ENCODE data around the gene ARL2BP.
A peak's percentile ranks its signal among the peaks of the same experiment; 100 is the strongest.

ARL2BP gene

DNA sequence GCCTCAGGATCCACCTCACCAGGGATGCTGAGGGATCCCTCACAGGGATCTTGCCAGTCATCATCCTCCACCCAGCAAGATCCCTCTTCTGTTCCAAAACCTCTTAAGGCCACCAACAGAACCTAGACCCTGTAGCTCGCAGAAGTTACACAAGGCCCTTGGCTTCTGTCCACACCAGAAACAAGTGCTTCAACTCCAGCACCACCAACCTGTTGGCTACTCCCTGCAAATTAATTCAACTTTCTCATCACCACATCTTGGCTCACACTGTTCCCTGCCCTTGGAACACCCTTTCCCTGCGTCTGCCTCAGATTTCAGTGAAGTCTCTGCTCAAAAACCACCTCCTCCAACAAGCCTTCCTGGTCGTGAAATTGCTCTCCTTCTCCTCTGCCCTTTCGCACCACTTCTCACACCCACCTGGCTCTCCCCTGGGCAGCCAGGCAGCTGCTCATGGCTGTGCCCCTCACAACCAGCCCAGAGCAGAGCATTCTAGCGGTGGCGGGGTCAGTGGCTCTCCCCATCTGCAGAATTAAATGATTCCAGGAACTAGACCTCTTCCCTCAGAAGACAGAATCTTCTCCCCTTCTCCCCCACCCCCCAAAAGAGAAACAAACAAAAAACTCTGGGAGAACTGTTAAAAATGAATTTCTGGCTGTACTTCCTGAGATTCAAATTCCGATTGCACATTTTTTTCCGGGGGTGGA lies 37.6 kb downstream of the ARL2BP start:
- no peak for DNase-seq

DNA sequence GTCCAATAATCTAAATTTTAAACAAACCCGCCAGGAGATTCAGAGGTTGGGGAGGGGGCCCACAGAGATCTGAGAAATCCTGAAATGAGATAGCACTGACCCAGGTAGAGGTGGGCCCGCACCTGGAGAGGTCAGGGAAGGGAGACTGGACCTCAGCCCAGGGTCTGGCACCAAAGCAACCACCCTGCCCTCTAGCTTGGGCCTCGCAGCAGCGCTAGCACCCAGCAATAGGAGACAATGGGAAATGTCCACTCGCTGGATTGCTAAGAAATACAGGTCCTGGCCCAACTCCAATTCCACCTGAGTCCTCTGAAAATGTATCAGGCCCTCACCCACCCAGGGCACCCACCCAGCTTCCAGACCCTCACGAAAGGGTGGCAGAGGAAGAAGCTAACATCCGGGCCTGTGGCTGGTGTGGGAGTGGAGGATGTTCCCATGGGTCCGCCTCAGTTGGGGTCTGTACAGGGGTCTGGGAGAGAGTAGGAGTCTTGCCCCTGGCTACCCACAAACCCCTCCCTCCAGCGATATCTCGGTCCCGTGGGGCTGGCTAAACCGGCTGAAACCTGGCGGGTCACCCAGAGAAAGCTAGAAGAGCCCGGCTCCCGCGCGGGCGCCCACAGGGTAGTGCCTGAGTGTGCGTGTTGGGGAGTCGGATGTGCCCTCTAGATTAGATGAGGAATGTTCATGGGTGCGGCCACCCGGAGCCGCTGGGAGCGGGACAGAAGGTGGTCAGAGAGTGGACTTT lies 38.3 kb downstream of the ARL2BP start:
- peak in 5 of 51 donors; percentile 33 to 68 (median 41) for DNase-seq

DNA sequence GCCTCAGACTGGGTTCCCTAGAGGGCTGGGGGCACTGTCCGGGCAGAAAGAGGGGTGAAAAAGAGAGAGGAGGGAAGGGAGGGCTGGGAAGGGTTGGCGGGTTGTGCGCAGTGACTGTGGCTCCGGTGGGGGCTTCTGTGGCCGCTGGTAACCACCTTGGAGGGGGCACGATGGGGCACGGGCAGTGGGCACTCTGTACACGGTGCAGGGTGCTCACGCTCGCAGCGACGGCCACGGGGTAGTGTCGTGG lies 38.8 kb downstream of the ARL2BP start:
- no peak for DNase-seq

DNA sequence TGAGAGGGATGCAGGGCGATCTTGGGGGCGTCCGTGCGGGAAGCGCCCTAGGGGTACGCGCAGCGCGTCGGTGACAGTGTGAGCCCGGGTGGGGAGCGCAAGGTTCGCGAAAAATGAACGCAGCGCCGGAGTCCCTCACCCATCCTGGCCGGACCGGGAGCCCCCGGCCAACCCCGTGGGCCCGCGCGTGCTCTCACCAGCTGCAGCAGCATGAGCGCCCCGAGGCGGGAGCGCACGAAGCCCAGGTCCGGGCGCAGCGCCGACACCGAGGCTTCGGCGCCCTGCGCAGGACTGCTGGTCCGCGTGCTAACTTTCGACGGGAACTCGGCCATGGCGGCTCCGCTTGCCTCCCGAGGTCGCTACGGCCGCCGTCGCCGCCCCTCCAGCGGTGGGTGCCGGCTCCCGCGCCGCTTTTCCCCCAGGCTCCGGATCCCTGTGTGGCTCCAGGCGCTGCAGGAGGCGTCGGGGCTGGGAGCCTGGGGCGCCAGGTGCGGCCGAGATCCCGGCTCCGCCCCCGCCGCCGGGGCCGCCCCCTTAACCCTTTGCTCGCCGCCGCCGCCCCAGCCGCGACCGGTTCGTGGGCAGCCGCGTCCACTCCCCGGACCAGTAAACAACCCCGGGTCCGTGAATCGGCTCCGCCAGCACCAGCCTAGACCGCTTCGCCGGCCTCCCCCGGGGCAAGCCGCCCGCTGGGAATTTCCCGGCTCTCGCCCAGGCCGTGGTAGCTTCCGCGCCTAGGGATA lies 39.3 kb downstream of the ARL2BP start, which contains the start of gene PLLP:
Gene PLLP, minus strand, starts transcription at position 464 of the 743 bp plus-strand sequence. Its CDS starts 132 bp downstream, at position 332.
- DNase-seq: peak in 34 of 51 donors; percentile 22 to 83 (median 51)

DNA sequence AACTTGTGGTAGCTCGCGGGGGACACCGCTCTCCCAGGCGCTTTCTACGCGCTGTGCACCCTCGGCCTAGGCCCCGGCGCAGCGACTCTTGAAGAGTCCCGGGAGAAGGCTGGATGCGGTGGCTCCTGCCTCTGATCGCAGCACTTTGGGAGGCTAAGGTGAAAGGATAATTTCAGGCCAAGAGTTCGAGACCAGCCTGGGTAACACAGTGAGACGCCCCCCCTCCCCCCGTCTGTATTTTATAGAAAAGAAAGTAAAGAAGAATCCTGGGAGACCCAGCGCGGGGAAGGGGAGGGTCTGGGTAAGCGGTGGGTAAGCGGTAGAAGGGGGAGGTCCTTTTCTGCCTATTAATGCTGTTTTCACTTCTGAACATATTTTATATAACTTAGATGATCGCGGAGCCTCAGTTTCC lies 39.9 kb downstream of the ARL2BP start:
- no peak for DNase-seq

DNA sequence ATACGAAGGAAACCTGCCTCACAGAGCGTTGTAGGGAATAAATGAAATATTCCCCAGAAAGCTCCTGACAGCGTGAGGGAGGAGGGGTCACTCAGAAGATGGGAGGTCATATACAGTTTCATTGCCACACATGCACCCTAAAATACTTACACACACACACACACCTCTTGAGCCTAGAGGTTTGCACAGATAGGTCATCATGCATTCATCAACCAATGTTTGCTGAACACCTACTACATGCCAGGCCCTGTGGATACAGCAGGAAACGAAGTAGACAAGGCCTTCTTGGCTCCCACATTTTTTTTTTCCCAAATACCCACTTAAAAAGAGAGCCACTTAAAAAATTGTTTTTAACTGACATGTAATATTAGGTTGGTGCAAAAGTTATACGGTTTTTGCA lies 40.3 kb downstream of the ARL2BP start:
- DNase-seq: no peak

DNA sequence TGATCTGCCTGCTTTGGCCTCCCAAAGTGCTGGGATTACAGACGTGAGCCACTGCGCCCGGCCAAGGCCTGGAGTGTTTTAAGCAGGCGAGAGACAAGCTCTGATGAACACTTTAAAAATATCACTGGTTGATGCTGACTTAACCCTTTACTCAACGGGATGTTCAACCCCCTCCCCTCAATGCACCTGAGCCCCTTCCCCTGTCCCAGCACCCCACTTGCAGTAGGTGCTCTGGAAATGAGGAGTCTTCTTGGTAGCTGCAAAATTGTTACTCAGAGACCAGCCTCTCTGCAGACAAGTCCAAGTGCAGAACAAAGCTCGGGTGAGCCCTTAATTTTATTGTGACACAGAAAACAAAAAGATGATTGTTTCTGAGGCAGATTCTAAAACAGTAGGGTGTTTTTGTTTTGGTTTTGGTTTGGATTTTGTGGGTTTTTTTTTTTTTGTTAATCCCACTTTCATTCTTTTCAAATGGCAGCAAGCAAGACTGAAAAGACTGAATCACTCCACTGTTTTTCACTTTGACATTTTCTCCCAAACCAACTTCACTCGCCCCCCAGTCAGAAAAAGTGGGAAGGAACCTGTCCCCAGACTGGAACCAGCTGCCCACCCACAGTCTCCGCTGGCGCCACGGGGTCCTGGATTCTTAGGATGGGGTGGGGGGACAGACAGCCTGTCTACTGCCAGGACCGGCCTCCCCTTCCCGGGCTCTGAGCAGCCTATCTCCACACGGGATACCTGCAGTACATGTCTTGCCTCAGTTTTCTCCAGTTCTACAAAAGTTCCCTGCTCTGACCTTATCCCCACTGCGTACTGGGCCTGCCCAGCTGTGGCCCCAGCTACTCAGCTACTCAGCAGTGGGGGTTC lies 44.6 kb downstream of the ARL2BP start:
- peak in 11 of 51 donors; percentile 15 to 84 (median 39) for DNase-seq

DNA sequence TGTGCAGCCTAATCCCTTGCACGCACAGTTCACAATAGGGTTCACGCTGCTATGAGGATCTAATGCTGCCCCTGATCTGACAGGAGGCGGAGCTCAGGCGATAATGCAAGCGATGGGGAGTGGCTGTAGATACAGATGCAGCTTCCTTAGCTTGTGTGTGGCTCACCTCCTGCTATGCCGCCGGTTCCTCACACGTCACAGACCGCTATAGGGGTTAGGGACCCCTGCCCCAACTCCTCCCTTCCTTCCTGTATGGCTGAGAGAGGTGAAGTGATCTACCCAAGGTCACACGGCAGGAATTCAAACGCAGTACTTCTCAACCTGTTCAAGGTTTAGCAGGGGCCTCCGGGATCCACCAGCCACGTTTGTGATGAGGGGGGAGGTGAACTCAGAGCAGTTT lies 52.8 kb downstream of the ARL2BP start:
- no peak for DNase-seq

DNA sequence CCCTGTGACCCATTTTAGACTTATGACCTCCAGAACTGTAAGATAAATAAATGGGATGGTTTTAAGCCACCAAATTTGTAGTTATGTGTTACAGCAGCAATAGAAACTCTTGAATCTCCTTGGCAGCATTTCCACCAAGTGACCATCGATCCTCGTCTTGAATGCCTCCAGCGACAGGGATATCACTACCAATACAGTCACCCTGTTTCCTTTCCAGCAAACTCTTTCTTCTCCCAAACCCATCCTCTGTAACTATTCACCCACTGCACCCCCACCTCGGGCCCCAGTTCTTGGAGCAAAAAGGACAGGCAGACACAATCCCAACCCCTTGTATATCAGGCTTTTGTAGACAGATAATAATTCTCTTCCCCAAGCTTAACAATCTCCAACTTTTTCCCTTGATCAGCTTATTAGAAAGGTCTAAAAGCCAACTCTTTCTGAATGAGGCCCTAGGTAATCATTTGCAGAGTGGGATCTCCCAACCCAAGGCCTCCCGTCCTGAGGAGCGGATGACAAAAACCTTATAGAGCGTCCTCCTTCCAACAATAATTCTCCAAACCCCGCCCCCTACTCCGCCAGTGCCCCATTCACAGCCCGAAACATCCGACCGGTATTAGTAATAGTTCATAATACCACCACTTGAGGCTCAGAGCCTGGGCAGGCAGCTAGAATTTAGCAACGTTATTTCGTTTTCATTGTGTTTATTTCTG lies 54.1 kb downstream of the ARL2BP start:
- peak in 3 of 51 donors; percentile 54 to 67 (median 59) for DNase-seq

DNA sequence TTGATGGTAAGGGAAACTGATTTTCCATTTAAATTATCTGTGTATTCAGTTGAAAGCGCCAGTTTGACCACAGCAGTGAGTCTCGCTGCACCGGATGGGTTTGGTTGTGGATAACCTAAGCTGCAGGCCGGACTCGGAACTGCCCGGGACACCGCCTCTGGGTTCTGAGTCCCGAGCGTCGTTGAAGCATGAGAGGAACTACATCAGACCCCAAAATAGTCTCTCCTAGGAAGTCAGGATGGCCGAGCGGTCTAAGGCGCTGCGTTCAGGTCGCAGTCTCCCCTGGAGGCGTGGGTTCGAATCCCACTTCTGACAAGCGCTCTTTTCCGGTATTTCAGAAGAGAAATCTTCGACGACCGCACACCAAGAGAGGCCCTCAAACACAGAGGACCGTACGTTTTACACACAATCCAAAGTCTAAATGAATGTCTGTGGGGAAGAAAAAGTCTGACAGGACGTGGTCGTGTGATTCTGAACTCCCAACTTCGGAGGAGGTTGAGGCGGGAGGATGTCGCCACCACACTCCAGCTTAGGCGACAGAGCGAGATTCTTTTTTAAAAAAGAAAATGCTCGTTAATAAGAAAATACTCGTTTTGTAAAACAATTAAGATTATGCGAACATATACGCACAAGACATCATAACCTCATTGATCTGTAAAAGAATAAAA lies 54.8 kb downstream of the ARL2BP start:
- peak; percentile 25 to 93 (median 72) for DNase-seq

DNA sequence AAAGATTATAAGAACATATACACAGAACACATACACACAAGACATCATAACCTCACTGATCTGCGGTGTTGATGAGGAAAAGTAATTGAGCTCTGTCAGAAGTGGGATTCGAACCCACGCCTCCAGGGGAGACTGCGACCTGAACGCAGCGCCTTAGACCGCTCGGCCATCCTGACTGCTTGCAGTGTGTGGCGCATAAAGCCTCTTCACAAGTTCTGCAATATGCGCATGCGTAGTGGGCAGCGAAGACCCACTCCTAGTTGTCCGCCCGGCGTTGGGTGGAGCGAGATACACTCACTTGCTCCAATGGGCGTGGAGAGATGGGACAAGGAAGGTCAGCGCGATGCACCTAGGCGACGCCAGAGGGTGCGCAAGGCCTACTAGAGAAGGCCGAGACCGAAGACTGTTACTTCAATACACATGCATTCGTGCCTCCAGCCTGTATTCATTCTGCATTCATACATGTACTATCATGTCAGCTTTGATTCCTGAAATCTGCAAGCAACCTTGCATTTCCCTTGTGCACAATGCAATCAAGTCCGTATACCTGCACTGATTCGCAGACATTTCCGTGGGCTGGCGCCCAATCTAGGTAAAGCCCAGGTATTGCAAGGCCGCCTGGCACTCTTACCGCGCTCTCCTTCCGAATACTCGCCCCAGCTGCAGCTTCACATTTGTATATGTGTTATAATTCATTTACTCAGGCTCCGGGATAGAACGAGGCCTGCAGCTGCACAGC lies 55.5 kb downstream of the ARL2BP start:
- DNase-seq: peak; percentile 71 to 100 (median 98)

DNA sequence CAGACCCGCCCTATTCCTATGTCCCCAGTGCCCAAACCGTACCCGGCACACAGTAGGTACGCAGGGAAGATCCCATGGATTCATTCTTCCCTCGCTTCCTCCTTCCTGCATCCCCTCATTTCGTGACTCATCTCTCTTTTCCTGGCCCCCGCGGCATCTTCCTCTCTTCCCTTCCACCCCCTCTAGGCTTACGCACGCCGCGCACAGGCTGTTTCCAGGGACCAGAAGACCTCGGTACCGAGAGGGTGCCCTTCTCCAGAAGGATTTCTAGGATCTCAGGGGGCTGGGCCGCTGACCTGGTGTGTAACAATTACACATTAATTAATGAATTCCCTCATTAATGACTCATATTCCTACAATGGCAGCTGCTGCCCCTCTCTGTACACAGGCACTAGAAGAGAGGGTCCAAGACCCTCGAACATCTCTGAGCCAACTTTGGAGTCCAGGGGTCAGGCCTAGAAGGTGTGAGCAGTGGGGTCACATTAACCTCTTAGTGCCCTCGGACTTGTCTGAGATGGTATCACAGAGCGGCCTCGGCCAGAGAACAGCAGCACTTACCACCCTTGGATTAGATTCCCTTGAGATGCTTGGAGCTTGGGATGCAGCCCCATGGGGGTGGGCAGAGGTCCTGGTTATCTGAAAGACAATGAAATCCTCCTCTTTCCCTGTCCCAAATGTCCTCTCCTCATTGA lies 56.2 kb downstream of the ARL2BP start:
- DNase-seq: peak in 5 of 51 donors; percentile 23 to 69 (median 55)
